Fibroblast of skin of right quadriceps (primary cell): ENCODE measurements around the gene TARBP1.

Source experiments
- DNase-seq: peaks from one replicate; pipeline ENCODE4 v3.0.0-alpha.2; 2013

Gene TARBP1

DNA sequence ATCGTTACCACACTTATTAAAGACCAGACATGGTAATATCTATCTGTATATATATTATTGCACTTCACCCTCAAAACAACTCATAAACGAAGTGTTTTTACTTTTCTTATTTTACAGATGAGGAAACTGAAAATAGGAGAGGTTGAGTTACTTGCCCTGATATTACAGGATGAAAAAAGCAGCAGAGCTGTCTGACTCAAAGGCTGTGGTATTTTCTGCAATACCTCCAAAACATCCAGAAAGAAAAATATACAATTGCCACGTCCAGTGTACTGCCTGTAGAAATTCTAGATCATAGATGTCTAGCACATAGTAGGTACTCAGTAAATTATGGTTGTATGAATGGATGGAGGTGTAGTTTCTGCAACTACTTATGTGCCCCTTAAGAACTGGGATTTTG, 5.2 kb upstream of the TARBP1 start:
- no peak for DNase-seq

- no peak for DNase-seq
Measured at GRCh38 chr1:234481771-234482170, 2.8 kb upstream of the TARBP1 start.

DNA sequence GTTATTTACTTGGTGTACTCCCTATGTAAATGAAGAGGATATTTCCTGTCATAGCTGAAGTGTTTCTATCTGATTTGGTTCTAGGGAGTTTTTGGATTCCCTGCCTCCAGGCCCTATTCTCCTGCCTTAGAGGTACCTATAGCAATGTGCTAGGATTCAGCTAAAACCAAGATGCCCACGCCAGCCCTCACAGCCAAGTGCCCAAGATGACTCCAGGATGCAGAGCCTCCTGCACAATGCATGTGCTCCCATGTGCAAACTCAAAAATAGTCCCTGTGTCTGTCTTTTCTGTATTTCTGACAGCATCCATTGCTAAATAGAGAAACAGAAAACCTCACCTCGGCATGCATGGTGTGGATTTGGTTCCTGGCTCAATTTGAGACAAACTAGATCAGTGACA, 887 bp upstream of the TARBP1 start:
- no peak for DNase-seq

DNA sequence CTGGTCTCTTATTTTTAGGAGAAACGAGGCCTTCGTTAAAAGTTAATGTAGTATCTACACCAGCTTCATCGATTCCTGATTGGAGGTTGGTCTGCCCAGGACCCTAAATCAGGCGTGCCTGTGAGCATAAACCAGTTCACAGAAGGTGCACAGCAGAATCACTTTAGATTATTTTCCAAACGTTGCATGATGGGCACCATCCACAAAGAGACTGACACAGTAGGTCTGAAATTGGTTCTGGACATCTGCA, 256 bp upstream of the TARBP1 start:
- DNase-seq, result no peak

DNA sequence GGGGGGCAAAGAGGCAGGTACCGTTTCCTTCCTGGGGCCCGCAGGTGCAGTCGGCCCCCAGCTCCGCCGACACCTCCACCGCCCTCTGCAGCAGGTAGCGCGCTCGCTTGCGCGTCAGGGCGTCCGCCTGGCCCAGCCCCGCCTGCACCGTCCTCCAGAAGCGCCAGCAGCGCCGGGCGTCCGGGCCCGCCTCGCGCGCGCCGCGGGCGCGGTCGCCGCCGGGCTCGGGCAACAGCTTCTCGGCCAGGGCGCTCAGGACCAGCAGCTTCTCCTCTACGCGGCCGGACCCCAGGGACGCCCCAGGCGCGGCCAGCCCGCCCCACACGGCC, 863 bp downstream of the TARBP1 start:
- no peak for DNase-seq

DNA sequence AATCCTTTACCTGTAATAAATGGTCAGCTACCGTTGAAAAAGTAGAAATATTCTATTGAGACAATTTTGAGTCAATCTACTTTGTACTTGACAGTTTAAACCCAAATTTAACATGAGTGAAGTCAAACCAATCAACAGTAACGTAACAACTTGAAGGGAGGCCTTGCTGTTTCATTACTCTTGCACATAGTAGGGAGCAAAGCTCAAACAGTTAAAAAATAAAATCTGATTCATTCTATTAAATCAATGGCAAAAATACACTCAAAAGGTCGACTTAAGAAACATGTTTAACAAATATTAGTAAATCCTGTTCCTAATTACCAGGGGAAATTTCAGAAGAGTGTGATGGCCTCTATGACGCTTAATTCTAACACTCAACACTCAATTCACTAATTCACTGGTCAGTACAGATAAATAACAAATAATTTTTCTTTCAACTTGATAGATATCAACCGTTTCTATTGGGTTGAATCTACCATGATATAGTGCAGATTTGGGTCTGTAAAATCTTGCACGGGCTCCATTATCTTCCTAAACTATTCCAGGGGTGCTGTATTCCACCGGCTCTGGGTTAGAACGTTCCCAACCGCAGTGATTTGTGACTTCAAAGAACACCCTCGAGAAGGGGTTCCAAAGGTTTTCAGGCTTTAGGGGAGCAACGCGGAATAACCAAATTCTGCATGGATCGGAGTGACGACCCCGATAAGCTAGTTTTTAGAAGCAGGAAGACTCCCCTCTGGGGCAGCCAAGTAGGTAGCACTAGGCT, 1.4 kb downstream of the TARBP1 start:
- DNase-seq, result no peak

DNA sequence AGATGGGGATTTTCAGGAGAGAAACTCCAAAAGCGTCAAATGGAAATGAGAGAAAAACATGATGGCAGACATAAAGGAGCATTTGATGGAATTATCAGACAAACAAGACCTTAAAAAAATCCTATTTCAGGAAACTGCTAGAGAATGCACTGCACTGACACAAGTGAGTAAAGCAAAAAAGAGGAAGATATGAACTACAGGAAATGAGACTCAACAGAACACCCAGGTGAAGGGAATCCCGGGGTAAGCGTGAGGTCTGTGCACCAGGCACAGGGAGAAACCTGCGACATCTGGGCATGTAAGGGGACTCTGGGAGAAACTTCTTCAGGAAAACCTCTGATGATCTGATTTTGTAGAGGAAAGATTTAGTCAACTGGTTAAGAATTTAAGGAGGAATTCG, 2.8 kb downstream of the TARBP1 start:
- DNase-seq, result no peak

DNA sequence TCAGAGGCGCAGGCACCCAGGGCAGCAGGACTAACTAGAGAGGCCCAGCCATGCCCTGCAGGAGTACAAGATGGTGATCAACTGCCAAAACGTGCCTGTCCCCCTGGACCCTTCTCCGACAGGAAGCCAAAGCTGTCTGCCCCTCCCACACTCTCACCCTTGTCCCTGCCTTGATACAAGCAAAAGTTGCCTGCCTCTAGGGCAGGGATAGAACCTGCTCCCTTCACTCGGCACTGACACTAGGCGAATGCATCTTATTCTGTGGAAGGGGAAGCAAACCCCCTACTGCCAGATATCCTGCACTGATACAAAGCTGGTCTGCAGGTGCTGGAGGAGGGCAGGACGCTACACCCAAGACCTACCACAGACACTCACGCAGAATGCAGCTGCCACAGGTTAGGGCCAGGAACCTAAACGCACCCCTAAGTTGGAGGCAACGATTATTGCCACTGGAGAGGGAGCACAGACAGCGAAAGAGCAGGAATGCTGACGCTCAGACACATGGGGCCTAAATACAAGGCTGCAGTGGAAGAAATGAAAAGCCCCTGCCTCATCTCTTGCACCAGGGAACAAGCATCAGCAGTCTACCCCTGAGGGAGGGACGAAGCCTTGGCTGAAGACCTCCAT, 3.7 kb downstream of the TARBP1 start:
- DNase-seq, result no peak

- DNase-seq, result no peak
Measured at GRCh38 chr1:234474375-234474774, 4.6 kb downstream of the TARBP1 start.

DNA sequence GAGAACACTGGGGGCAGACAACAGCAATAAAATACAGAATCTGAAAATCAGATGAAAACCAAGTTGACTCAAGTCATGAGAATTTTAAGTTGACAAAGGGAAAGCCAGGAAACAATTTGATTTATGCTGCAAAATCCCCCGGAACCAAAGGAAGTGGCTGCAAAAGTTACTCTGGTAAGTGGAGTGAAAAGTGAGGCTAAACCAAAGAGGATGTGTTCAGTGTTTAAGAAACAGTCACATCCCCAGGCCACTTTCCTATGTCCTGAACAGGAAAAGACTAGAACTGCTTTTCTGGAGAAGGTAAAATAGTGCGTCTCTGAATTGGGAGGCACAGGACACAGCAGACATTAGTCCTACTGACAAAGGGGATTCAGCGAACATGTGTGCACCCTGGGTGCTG, 5.9 kb downstream of the TARBP1 start:
- peak; percentile 53 for DNase-seq

DNA sequence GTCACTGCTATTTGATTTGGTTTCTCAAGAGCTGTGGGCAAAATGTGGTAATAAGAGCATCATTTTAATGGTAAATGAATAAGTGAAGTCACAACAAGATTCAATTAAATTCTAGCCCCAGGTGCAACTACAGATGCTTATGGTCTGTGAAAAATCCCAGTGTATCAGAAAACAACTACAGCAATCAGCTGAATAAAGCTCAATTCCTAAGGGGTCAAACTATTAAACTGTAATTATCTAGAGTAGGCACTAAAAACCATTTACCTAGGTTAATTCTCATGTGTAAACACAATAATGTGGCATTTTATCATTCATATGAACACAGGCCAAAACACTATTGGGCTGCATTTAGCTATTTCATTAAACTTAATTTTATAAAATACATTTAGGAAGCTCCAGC, 9.6 kb downstream of the TARBP1 start:
- no peak for DNase-seq

- no peak for DNase-seq
Measured at GRCh38 chr1:234468580-234468979, 10.4 kb downstream of the TARBP1 start.

DNA sequence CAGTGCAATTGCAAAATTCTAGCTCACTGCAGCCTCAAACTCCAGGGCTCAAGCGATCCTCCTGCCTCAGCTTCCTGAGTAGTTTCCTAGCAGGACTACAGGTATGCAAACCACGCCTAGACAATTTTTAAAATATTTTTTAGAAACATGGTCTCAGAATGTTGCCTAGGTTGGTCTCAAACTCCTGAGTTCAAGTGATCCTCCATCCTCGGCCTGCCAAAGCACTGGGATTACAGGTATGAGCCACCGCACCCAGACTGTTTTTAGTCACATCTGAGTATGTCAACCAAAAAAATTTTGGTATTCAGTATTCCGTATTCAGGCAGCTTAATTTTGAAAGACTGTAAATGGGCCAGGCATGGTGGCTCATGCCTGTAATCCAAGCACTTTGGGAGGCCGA, 11.2 kb downstream of the TARBP1 start:
- no peak for DNase-seq

DNA sequence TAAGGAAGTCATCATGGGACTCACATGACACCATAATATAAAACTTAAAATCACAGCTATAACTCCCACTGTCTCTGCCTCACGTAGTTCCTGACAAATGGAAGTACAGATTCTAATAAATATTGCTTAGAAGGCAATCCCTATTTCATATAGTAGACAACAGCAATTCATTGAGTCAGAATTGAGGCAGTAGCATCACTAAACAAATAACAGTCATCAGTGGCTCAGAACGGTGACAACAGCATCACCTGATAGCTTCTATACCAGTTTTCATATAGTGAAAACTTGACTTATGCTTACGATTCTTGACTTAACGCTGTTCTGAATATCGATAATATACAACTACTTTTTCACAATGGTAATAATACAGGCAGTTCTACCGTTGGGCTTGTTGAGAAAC, 12.0 kb downstream of the TARBP1 start:
- DNase-seq, result no peak

DNA sequence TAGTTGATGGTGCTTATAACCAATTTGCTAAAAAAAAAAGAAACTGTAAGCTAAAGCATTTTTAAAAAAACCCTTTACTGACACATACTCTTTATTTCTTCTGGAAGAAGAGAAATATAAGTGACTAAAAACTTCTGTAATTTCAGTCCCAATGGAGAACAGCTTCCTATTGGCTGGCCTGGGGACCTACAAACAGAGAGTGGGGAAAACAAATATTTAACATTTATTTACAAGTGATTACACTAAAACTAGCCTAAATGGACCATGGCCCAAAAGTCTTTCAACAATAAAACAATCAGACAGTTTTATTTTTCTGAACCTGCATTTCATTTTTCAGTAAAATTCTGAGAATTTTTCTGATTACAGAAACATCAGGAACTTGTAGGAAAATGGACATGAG, 15.2 kb downstream of the TARBP1 start:
- no peak for DNase-seq

- DNase-seq, result no peak
Measured at GRCh38 chr1:234460652-234461051, 18.3 kb downstream of the TARBP1 start.

GRCh38 chr1:234458352-234459017, 20.5 kb downstream of the TARBP1 start:
- DNase-seq, result no peak

DNA sequence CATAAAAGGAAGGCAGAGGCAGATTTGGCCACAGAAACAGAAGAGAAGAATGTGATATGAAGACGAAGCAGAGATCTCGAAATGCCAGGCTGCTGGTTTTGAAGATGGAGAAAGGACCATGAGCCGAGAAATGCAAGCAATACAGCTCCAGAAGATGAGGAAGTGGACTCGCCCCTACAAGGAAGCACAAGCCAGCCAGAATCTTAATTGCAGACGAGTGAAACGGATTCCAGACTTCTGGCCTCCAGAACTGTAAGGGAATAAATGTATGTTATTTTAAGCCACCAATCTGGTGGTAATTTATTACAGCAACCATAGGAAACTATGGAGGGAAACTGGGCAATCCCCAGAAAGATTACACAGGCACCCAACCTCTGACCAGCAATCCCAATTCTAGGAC, 24.1 kb downstream of the TARBP1 start:
- no peak for DNase-seq

DNA sequence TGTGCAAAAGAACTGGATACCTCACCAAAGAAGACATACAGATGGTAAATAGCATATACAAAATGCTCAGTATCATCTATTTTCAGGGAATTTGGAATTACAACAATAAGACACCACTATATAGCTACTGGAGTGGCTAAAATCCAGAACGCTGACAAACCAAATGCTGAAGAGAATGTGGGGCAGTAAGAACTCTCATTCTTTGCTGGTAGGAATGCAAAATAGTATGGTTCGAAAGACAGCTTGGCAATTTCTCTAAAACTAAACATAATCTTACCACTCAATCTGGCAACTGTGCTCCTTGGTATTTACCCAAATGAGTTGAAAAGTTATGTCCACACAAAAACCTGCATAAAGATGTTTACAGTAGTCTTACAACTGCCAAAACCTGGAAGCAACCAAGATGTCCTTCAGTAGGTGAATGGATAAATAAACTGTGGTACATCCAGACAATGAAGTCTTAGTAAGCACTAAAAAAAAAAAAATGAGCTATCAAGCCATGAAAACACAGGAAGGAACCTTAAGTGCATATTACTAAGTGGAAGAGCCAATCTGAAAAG, 26.5 kb downstream of the TARBP1 start:
- no peak for DNase-seq

- no peak for DNase-seq
Measured at GRCh38 chr1:234440348-234440747, 38.6 kb downstream of the TARBP1 start.

- DNase-seq, result no peak
Measured at GRCh38 chr1:234438579-234438978, 40.4 kb downstream of the TARBP1 start.

DNA sequence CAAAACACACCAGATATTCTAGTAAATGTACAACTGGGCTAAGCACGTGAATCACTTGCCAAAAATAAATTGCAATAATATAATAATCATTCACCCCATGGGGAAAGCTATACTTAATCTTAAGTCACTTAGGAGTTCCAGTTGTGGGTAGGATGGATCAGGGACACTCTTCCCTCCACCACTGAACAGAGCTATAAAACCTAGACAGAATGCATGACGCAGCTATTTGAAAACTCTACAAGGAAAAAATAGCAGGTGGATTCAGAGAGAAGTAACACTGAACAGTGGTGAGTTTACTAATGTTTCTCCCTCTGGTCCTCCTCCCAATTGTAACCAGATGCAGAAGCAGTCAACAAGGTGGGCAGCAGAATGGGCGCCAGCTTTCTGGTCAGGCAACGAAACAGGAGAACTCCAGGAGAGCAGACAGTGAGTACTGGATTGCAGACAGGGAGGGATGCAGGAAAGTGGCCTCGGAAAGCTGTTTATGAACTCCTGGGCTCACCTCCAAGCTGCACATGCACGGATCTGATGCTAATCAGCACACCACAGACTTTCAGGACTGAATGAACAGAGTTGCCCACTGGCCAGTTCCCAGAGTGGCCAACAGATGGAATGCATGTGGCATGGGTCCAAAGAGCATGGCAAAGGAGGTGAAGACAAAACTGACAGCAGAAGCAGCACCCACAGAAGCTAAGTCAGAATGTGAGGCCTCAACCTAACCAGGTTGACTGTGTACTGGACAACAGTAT, 41.4 kb downstream of the TARBP1 start:
- no peak for DNase-seq

DNA sequence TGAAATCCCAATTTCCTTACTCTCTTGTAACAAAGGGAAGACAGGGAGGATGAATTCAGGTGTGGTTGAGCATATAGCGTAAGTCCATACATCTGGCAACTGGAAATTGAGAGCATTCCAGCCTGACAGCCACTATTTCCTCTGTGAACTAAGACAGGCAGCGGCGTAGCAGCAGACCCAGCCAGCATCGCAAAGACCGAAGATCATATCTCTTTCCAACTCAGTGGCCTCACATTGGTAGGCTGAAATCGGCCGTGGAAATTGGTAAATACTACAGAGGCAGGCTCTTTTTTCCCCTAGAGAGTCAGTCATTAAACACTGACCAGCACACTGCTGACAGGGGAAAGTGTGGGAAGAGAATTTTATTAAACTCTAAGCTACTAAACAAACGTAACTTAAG, 43.4 kb downstream of the TARBP1 start:
- DNase-seq, result no peak

DNA sequence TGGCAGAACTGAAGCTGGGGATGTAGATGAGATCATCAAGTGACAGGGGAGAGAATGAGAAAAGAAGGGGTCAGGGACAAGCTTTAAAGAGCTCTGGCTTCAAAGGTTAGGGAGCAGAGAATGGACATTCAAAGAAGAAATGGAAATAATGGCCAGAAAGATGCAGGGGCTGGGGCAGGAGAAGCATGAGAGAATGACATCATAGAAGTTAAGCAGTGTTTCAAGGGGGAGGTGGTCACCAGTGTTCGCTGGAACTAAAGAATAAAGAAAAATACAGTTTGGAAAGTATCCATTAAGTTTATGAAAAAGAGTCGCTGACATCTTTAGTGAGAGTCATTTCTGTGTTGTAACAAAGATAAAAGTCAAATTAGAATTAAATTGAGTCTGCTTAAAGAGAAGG, 44.3 kb downstream of the TARBP1 start:
- DNase-seq, result no peak
